ENCODE measurements around the gene AKT1. TPM values are rescaled to one million over a fixed set of nuclear protein-coding genes. Genes with fewer than 3 reads are reported as not detected.
A peak's percentile ranks its signal among the peaks of the same experiment; 100 is the strongest.

Gene AKT1
- total and polyA plus RNA-seq, 2 of the 4 experiments (the other 2 are of a cell fraction): 193 to 221 TPM

DNA sequence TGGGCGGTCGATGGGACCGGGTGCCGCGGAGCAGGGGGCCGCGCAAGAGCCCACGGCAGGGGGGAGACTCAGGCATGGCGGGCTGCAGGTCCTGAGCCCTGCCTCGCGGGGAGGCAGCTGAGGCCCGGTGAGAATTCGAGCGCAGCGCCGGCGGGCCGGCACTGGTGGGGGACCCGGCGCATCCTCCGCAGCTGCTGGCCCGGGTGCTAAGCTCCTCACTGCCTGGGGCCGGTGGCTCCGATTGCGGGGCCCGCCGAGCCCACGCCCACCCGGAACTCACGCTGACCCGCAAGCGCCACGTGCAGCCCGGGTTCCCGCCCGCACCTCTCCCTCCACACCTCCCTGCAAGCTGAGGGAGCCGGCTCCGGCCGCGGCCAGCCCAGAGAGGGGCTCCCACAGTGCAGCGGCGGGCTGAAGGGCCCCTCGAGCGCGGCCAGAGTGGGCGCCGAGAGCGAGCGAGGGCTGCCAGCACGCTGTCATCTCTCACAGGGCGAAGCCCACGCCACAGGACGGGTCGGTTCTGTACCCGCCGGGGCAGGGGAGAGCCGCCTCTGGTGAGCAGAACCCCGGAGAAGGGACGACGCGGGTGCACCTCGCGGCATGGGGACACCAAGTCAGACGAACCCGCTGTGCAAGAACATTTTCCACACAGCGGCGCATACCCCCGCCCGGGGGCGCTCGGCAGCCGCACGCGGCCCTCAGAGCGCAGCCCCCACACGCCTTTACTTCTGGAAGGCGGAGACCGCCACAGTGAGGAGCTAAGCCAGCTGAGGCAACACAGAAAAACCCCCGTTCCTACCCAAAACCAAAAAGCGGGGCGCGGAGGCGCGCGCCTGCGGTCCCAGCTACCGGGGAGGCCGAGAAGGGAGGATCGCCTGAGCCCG, 43.8 kb downstream of the AKT1 start:
- Histone ChIP-seq H4K8ac (ENCODE audit: low read depth in 2 of 2, low read length in 2 of 2) (peak overlapping the region; percentile 64 to 79; a peak in 2 of 4 replicates), H2AK9ac (replicated peaks; ENCODE audit: low read depth, low read length, poor library complexity) (peak overlapping the region; percentile 81), H3K4me3 (ENCODE audit: insufficient read depth, low read depth, low read length) (peak overlapping the region; percentile 46), H3K27me3 (ENCODE audit: control insufficient read depth, insufficient read depth, low read length) (no peaks in the 10 kb centered on the region), H3K4me2 (ENCODE audit: low read depth, low read length) (peak overlapping the region; percentile 87), H4K5ac (ENCODE audit: low read depth, low read length) (0 out of 2 replicates have a peak overlapping the region, but pooled peaks have one; percentile 36), H3K36me3 (ENCODE audit: control insufficient read depth, insufficient read depth, low read length) (peaks cover 15% of the 10 kb centered on the region), H3K14ac (replicated peaks; ENCODE audit: low read depth, low read length) (peak overlapping the region; percentile 87), H3K27ac (ENCODE audit: insufficient read depth, low read length) (peak overlapping the region; percentile 54), H2BK5ac (ENCODE audit: low read depth, low read length, poor library complexity, severe bottlenecking) (peak overlapping the region; percentile 33), H3K79me1 (ENCODE audit: low read depth in 1 of 2, low read length in 2 of 2) (peaks cover 2 to 33% of the 10 kb centered on the region in 2 experiments; a peak in 2 of 4 replicates), H2BK15ac (ENCODE audit: low read depth, low read length) (no peak overlapping the region), H4K91ac (ENCODE audit: insufficient read depth, low read depth, low read length) (no peak overlapping the region; the same call in 1 of the 2 replicates), H3K9me1 (ENCODE audit: insufficient read depth, low read length) (peaks cover 11% of the 10 kb centered on the region), H3K18ac (ENCODE audit: low read depth, low read length) (no peak overlapping the region), H2AFZ (replicated peaks; ENCODE audit: low read length, poor library complexity) (peak overlapping the region; percentile 93), H3K4ac (ENCODE audit: low read depth, low read length) (peak overlapping the region; percentile 52), H3K56ac (ENCODE audit: extremely low read depth, insufficient read depth, low read length) (0 out of 2 replicates have a peak overlapping the region, but pooled peaks have one; percentile 52), H3K9me3 (ENCODE audit: control insufficient read depth, insufficient read depth, low read length) (no peaks in the 10 kb centered on the region), H3K4me1 (ENCODE audit: control insufficient read depth, insufficient read depth, low read length) (peaks cover 25% of the 10 kb centered on the region), H2BK120ac (ENCODE audit: low read depth, low read length) (peak overlapping the region; percentile 65; the same call in 1 of the 2 replicates), H4K20me1 (ENCODE audit: insufficient read depth, low read length) (peaks cover 32% of the 10 kb centered on the region), H3K23ac (ENCODE audit: low read depth, low read length) (no peak overlapping the region), H2BK20ac (ENCODE audit: low read depth, low read length) (no peak overlapping the region), H3K9ac (ENCODE audit: low read depth, low read length) (peak overlapping the region; percentile 69; the same call in 1 of the 2 replicates), H2AK5ac (ENCODE audit: low read depth, low read length) (no peak overlapping the region)
- dilution Hi-C loops (cut with HindIII; ENCODE audit: low sequenced_read_pairs, unreplicated experiment) (no loop called here), intact Hi-C loops (cut with micrococcal nuclease) (no loop called here), in situ Hi-C loops (cut with MboI; ENCODE audit: low sequenced_read_pairs) (no loop called here)
- ATAC-seq (ENCODE audit: low read depth) (no peak), DNase-seq (no peak)
- BruUV-seq (replicated peaks): no TSS peak
- 79% methylated on average over 24 of the region's 90 CpGs; no CpG with 5 or more reads in 1 of the 2 experiments for WGBS, 2 experiments (ENCODE audit: extremely low coverage in 2 of 2, insufficient read length in 1 of 2)
- ChIA-PET POLR2A (ENCODE audit: unreplicated experiment) (no interaction called here), CTCF (no interaction called here)
- no peak for TF ChIP-seq MAZ (IDR thresholded peaks at IDR 0.05; ENCODE audit: borderline replicate concordance, low read depth, low read length)
- TF ChIP-seq FOS (IDR thresholded peaks at IDR 0.05; ENCODE audit: low read depth, low read length): no peak
- TF ChIP-seq RAD21 (IDR thresholded peaks at IDR 0.05; ENCODE audit: low read length): no peak
- TF ChIP-seq, protein P1, sequence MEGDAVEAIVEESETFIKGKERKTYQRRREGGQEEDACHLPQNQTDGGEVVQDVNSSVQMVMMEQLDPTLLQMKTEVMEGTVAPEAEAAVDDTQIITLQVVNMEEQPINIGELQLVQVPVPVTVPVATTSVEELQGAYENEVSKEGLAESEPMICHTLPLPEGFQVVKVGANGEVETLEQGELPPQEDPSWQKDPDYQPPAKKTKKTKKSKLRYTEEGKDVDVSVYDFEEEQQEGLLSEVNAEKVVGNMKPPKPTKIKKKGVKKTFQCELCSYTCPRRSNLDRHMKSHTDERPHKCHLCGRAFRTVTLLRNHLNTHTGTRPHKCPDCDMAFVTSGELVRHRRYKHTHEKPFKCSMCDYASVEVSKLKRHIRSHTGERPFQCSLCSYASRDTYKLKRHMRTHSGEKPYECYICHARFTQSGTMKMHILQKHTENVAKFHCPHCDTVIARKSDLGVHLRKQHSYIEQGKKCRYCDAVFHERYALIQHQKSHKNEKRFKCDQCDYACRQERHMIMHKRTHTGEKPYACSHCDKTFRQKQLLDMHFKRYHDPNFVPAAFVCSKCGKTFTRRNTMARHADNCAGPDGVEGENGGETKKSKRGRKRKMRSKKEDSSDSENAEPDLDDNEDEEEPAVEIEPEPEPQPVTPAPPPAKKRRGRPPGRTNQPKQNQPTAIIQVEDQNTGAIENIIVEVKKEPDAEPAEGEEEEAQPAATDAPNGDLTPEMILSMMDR (conservative IDR thresholded peaks at IDR 0.05; ENCODE audit: low read depth, low read length): no peak
- no peak for TF ChIP-seq BHLHE40 (IDR thresholded peaks at IDR 0.05; ENCODE audit: low read depth, low read length)
- no peak for TF ChIP-seq POLR2A (IDR thresholded peaks at IDR 0.05; ENCODE audit: low read depth, low read length)
- TF ChIP-seq RCOR1 (IDR thresholded peaks at IDR 0.05; ENCODE audit: insufficient replicate concordance, low read length): no peak
- no peak for TF ChIP-seq MAFK (IDR thresholded peaks at IDR 0.05; ENCODE audit: low read depth, low read length)
- no peak for TF ChIP-seq MXI1 (IDR thresholded peaks at IDR 0.05; ENCODE audit: borderline replicate concordance, low read depth, low read length)
- TF ChIP-seq NFE2L2 (IDR thresholded peaks at IDR 0.05; ENCODE audit: low read depth, low read length): no peak
- TF ChIP-seq, protein P2, sequence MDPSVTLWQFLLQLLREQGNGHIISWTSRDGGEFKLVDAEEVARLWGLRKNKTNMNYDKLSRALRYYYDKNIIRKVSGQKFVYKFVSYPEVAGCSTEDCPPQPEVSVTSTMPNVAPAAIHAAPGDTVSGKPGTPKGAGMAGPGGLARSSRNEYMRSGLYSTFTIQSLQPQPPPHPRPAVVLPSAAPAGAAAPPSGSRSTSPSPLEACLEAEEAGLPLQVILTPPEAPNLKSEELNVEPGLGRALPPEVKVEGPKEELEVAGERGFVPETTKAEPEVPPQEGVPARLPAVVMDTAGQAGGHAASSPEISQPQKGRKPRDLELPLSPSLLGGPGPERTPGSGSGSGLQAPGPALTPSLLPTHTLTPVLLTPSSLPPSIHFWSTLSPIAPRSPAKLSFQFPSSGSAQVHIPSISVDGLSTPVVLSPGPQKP (IDR thresholded peaks at IDR 0.05; ENCODE audit: borderline replicate concordance, low read depth, low read length): no peak
- TF ChIP-seq CHD1 (IDR thresholded peaks at IDR 0.05; ENCODE audit: low read depth, low read length): no peak
- TF ChIP-seq, protein P3, sequence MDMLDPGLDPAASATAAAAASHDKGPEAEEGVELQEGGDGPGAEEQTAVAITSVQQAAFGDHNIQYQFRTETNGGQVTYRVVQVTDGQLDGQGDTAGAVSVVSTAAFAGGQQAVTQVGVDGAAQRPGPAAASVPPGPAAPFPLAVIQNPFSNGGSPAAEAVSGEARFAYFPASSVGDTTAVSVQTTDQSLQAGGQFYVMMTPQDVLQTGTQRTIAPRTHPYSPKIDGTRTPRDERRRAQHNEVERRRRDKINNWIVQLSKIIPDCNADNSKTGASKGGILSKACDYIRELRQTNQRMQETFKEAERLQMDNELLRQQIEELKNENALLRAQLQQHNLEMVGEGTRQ (IDR thresholded peaks at IDR 0.05; ENCODE audit: low read depth, low read length): no peak
- TF ChIP-seq SMC3 (IDR thresholded peaks at IDR 0.05; ENCODE audit: low read depth, low read length): no peak
